Activated naive CD4-positive, alpha-beta T cell treated with anti-CD3 and anti-CD28 coated beads for 36 hours (primary cell): ENCODE results near the gene C4orf50. TPM values are rescaled to one million over a fixed set of nuclear protein-coding genes. Genes with fewer than 3 reads are reported as not detected.
"Not testable (repeated sequence)": the region's sequence is repeated elsewhere in the genome, so short reads cannot be mapped to it uniquely, and the experiment has no call there.

Source experiments
- CTCF ChIA-PET: fragments of 350-600 bp; sonication (Branson Sonifier 250); formaldehyde crosslinking; loops from one replicate; lab custom pipeline; 2021; ENCODE audit warnings: antibody characterized with exemption; lab: Charles Lee
- DNase-seq: peaks from one replicate; pipeline ENCODE4 v3.0.0-alpha.2; 2020
- H3K27ac Mint-ChIP-seq: one replicate; pipeline ENCODE4 v1.8.0; 2021; ENCODE audit warnings: mild to moderate bottlenecking, mixed read lengths
- H3K27me3 Mint-ChIP-seq: one replicate; pipeline ENCODE4 v1.8.0; 2021; ENCODE audit warnings: low read depth, mixed read lengths
- H3K36me3 Mint-ChIP-seq: one replicate; pipeline ENCODE4 v1.8.0; 2021; ENCODE audit warnings: low read depth, mixed read lengths
- H3K4me1 Mint-ChIP-seq: one replicate; pipeline ENCODE4 v1.8.0; 2021; ENCODE audit warnings: low read depth, mixed read lengths
- H3K4me3 Mint-ChIP-seq: one replicate; pipeline ENCODE4 v1.8.0; 2021; ENCODE audit warnings: mild to moderate bottlenecking, moderate library complexity, mixed read lengths
- H3K9me3 Mint-ChIP-seq: one replicate; pipeline ENCODE4 v1.8.0; 2021; ENCODE audit warnings: mixed read lengths
- intact Hi-C: fragments of 100-400 bp; cut with micrococcal nuclease; formaldehyde crosslinking; loops from one replicate; pipeline ENCODE4 v1.15.1; 2023
- microRNA-seq: library from miRNA; unstranded; fragments of <30 nt; microRNA quantifications from one replicate; pipeline ENCODE4 v1.2.0, GENCODE V29; 2022; ENCODE audit warnings: borderline microRNAs expressed, borderline replicate concordance
- total RNA-seq, 2 experiments: library from RNA; stranded (reverse); gene quantifications; one replicate each; pipeline ENCODE4 v1.2.3, GENCODE V29; 2021

The C4orf50 gene
- total RNA-seq, 2 experiments from 2014 or later, result not detected

DNA sequence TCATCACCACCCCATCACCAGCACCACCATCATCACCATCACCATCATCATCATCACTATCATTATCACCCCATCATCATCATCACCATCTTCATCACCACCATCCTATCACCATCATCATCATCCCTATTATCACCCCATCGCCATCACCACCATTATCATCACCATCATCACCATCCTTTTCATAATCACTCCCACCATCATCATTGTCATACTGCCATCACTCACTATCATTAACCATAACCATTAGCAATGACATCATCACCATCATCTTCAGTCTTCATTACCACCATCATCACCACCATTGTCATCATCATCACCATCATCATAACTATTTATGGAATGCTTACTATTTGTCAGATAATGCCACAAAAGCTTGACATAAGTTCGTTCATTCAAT lies 161.0 kb downstream of the C4orf50 start:
- intact Hi-C loops, result no loop called here
- H3K36me3 Mint-ChIP-seq, result no peaks in the 10 kb centered on the region
- no peak overlapping the region for H3K4me3 Mint-ChIP-seq
- no peaks in the 10 kb centered on the region for H3K9me3 Mint-ChIP-seq
- H3K27ac Mint-ChIP-seq, result no peak overlapping the region
- no peak for DNase-seq
- no peaks in the 10 kb centered on the region for H3K4me1 Mint-ChIP-seq
- CTCF ChIA-PET, result no interaction called here
- peaks cover 2% of the 10 kb centered on the region for H3K27me3 Mint-ChIP-seq

DNA sequence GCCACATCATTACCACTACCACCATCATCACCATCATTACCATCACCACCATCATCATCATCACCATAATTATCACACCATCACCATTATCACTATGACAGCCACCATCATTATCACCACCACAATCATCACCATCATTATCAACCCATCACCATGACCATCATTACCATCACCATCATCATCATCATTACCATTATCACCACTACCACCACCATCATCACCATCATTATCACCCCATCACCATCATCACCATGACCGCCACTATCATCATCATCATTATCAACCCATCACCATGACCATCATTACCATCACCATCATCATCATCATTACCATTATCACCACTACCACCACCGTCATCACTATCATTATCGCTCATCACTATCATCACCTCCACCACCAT lies 161.9 kb downstream of the C4orf50 start:
- H3K4me1 Mint-ChIP-seq, H3K4me3 Mint-ChIP-seq, H3K9me3 Mint-ChIP-seq, H3K36me3 Mint-ChIP-seq, DNase-seq, CTCF ChIA-PET, intact Hi-C loops, H3K27ac Mint-ChIP-seq, H3K27me3 Mint-ChIP-seq: not testable (repeated sequence)

DNA sequence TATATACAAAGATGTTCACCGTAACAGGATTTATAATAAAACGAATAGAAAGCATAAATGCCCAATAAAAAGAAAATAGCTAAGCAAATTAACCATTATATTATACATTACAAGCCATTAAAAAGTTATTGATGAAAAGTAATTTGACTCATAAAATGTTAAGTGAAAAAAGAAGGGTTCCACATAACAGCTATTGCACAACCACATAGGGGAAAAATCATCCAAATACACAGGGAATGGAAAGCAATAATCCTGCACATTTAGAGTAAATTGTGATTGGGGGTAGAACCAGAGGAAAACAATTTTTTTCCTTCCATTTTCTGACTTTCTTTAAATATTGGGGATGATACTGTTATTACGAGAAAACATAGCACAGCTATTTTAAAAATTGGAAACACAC lies 163.3 kb downstream of the C4orf50 start:
- H3K4me3 Mint-ChIP-seq, result no peak overlapping the region
- no peaks in the 10 kb centered on the region for H3K9me3 Mint-ChIP-seq
- H3K4me1 Mint-ChIP-seq, result no peaks in the 10 kb centered on the region
- intact Hi-C loops, result no loop called here
- H3K36me3 Mint-ChIP-seq, result no peaks in the 10 kb centered on the region
- H3K27ac Mint-ChIP-seq, result no peak overlapping the region
- peaks cover 6% of the 10 kb centered on the region for H3K27me3 Mint-ChIP-seq
- no peak for DNase-seq
- CTCF ChIA-PET, result no interaction called here

GRCh38 chr4:5852523-5853202 lies 165.6 kb downstream of the C4orf50 start:
- Mint-ChIP-seq H3K36me3 (no peaks in the 10 kb centered on the region), H3K9me3 (no peaks in the 10 kb centered on the region), H3K27me3 (peaks cover 8% of the 10 kb centered on the region), H3K4me1 (no peaks in the 10 kb centered on the region), H3K27ac (no peak overlapping the region), H3K4me3 (no peak overlapping the region)
- no peak for DNase-seq
- intact Hi-C loops, result no loop called here
- CTCF ChIA-PET, result no interaction called here

DNA sequence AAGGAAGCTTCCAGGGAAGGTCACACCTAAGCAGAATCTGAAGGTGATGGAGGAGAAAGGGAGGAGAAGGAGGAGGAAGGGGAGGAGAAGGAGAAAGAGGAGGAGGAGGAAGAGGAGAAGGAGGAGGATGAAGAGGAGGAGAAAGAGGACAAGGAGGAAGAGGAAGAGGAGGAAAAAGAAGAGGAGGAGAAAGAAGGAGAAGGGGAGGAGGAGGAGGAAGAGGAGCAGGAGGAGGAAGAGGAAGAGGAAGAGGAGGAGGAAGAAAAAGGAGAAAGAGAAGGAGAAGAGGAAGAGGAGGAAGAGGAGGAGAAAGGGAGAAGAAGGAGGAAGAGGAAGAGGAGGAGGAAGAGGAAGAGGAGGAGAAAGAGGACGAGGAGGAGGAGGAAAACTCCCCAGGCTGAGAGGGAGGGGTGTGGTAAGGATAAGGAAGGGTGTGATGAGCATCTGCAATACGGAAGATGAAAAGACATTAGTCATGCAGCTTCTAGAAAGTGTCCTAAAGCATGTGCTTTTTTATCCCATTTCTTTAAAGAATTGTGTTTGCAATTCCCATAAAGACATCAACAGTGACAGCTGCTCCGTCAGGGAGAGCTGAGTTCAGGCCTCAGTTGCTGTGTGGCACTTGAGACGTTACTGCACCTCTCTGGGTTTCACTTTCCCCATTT lies 166.5 kb downstream of the C4orf50 start:
- Mint-ChIP-seq H3K36me3 (no peaks in the 10 kb centered on the region), H3K9me3 (no peaks in the 10 kb centered on the region), H3K4me1 (no peaks in the 10 kb centered on the region), H3K4me3 (no peak overlapping the region), H3K27me3 (peaks cover 8% of the 10 kb centered on the region), H3K27ac (no peak overlapping the region)
- CTCF ChIA-PET, result no interaction called here
- DNase-seq, result no peak
- intact Hi-C loops, result no loop called here

Small RNA genes within 50 kb of the gene (microRNA-seq; reads per million reads assigned to microRNA genes)
- gene MIR378D1, result not detected

Other genes starting within 250 kb of the C4orf50 start
- not detected for gene CRMP1, start 125.3 kb downstream of the C4orf50 start, total RNA-seq
- gene JAKMIP1, start 182.1 kb upstream of the C4orf50 start, total RNA-seq, result under 1 TPM; 0.27 to 0.50 TPM